NCI-H2171 treated with DMSO at 0.1 percent for 48 hours (cell line): ENCODE measurements around the gene ZBED5.
A peak's percentile ranks its signal among the peaks of the same experiment; 100 is the strongest.
"Not testable (repeated sequence)": the region's sequence is repeated elsewhere in the genome, so short reads cannot be mapped to it uniquely, and the experiment has no call there.

Experiments used
- DNase-seq: peaks from one replicate; lab custom pipeline; 2025; lab: John Stamatoyannopoulos, UW

ZBED5 gene

DNA sequence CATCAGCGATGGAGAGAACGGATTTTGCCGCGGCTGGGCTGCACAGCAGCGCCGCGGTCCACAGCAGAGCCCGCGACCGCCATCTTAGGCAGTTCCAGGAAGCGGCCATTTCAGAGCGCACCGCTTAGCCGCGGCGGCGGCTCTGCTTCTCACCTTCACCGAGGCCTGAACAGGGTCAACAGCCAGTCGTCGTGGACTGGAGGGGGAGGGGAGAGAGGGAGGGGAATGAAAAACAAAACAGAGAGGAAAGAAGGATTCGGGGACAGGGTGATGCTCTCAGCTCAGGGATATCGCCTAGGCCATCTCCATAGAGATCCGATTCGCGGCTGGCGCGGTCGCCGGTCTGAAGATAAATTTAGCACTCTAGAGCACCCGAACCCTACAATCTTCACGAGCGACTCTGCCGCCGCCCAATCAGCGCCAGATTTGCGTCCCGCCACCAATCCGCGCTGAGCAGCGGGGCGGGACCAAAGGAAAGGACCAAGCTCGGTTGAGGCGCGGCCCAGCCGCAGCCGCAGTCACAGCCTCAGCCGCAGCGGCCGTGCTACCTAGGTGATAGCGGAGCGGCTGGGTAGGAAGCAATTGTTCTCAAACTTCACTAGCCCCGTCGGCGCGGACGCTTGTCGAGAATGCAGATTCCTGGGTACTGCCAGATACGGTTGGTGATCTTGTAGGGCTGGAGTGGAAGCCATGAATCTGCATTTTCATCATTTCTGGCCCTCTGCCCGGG lies at the start of gene ZBED5:
Gene ZBED5, minus strand, starts transcription at position 345 of the 730 bp plus-strand sequence. CDS start 3,108 bp downstream, outside the sequence.
- peak; percentile 90 for DNase-seq

GRCh38 chr11:10906521-10906920 lies 48.7 kb upstream of the ZBED5 start:
- peak; percentile 12 for DNase-seq

GRCh38 chr11:10902301-10903063 lies 44.6 kb upstream of the ZBED5 start:
- peak; percentile 3 for DNase-seq

DNA sequence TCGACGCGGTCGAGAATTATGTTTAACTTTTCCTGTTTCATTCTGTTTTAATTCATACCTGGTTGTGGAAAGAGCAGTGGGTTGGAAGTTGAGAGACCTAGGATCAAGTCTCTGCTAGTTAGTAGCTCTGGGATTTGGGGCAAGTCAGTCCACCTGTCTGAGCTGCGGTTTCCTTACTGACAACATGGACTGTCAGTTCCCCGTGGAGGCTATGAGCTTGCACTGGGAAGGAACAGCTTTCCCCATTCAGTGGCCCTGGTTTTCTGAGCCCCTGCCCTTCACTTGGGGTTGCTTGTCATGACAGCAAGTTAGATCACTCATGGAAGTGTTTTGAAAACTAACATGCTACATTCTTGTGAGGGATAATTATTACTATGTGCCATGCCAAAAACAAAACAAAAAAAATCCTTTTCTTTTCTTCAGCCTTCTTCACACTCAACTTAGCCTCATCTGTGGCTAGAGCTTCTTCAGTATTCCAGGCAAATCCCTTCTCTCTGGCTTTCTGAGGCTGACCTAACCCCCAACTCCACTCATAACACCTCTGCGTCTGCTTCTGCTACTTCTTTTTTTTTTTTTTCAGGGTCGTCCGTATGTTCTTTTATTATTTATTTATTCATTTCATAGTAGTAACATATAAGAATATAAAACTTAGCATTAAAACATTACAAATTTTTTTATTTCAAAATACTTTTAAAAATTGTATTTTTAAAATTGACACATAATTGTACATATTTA lies 43.0 kb upstream of the ZBED5 start:
- no peak for DNase-seq

GRCh38 chr11:10899121-10899830 lies 41.4 kb upstream of the ZBED5 start:
- DNase-seq = peak; percentile 25

GRCh38 chr11:10898763-10899025 lies 40.8 kb upstream of the ZBED5 start:
- no peak for DNase-seq

DNA sequence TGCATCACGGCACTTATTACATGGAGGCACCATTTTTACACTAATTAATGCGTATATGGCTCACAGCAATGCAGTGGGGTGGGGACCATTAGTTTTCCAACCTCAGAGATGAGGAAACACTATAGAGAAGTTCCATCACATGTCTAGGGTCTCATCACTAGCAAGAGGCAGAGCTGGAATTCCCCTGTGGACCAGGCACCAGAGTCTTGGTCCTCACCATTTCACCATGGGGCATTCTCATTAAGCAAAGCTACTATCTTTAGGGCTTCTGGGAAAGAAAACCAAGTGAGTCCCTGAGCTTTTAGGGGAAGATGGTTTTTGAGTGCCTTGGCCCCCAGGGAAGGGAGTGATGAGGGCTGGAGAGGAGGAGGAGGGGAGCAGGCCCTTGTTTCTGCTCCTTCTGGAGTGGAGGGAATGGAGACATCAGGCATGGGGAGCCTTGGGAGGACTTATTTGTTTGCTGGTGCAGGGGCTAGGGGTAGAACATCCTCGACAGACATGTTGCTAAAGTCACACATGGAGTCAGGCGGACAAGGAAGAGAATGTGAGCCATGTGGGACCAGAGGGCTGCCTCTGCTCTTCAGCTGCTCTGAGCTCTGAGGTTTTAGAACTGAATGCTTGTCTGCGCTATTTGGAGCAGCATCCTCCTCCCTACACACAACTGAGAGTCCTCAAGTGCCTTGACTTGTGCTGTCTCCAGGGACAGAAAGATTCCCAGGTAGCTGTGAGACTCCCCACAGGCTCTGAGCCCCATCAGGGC lies 40.3 kb upstream of the ZBED5 start:
- no peak for DNase-seq

- no peak for DNase-seq
These were observed 39.3 kb upstream of the ZBED5 start for GRCh38 chr11:10897150-10897549.

DNA sequence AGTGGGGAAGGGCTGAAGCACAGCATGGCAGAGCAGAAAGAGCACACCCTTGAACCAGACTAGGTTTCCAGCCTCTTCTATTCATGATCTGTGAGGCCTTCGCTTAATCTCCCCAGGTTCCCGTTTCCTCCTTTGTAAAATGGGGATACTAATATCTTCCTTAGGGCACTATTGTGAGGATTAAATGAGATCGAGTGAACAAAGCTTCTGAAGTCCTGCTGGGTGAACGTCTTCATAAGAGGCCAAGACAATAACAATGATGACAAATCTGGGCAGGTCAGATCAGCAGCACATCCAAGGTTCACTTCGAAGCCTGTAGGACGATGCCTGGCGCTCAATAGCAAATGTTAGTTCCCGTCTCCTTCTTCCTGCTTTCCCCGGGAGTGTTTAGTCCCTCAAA lies 38.6 kb upstream of the ZBED5 start:
- DNase-seq = no peak

GRCh38 chr11:10895285-10895684 lies 37.4 kb upstream of the ZBED5 start:
- DNase-seq = no peak

DNA sequence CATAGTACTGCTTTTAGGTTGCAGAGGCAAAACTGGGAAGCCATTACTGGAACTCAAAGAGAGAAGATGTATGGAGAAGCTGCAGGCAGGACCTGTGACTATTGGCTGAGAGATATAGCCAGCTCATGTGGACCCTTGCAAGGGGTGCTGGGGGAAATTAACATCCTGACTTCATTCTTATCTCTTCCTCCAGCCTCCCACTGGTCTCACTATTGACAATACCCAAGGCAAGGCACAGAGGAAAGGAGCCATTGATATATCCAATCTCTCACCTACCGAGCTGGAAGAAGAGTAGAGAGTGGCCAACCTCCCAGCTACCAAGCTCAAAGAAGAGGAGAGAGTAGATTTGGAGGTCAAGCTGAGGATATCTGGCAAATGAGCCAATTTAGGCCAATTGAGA lies 36.8 kb upstream of the ZBED5 start:
- no peak for DNase-seq

GRCh38 chr11:10893714-10894151 lies 35.9 kb upstream of the ZBED5 start:
- DNase-seq = no peak

GRCh38 chr11:10892250-10892649 lies 34.4 kb upstream of the ZBED5 start:
- DNase-seq = peak; percentile 60

- DNase-seq = no peak
These were observed 33.4 kb upstream of the ZBED5 start for GRCh38 chr11:10891151-10891720.

DNA sequence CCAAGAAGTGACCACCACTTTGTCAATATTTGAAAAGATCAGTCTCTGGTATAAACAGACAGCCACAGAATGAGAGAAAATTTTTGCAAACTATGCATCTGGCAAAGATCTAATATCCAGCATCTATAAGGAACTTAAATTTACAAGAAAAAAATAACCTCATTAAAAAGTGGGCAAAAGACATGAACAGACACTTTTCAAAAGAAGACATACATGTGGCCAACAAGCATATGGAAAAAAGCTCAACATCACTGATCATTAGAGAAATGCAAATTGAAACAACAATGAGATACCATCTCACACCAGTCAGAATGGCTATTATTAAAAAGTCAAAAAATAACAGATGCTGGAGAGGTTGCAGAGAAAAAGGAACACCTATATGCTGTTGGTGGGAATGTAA lies 32.2 kb upstream of the ZBED5 start:
- not testable (repeated sequence) for DNase-seq

- no peak for DNase-seq
These were observed 29.5 kb upstream of the ZBED5 start for GRCh38 chr11:10887307-10887706.

- no peak for DNase-seq
These were observed 28.9 kb upstream of the ZBED5 start for GRCh38 chr11:10886652-10887250.

DNA sequence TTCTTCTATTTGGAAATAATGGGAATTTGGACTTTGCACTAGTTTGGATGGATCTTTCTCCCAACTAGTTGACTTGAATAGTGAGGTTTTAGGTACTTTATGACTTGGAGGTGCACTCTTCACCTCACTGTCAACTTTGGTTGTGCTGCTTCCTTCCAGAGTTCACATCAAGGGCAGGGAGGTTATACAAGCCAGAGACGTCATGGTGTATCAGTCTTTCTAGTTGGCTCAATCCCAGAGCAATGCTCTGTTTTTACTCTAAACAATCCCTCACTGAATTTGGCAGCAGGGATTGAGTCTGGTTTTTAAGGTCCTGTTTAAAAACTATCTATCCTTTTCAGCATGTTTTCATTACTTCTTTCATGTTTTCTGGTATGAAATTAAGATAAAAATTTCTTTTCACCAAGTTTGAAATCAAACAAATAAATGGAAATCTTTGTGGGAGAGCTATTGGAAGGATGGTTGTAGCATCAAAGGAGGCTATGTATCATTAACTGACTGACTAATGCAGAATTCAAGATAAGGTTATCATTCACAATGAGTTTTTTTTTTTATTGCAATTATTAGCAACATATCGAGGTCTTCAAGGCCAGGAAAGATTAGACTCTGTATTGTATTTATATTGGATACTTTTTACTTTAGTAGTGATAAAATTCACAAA lies 28.0 kb upstream of the ZBED5 start:
- DNase-seq = no peak

GRCh38 chr11:10884292-10884691 lies 26.4 kb upstream of the ZBED5 start:
- not testable (repeated sequence) for DNase-seq

- DNase-seq = no peak
These were observed 24.0 kb upstream of the ZBED5 start for GRCh38 chr11:10881892-10882291.
